Fibroblast of gingiva (primary cell): Measurements from ENCODE around the gene GBP7.
A peak's percentile ranks its signal among the peaks of the same experiment; 100 is the strongest.
"Not testable (repeated sequence)": the region's sequence is repeated elsewhere in the genome, so short reads cannot be mapped to it uniquely, and the experiment has no call there.

Source experiments
- DNase-seq: peaks from one replicate; pipeline ENCODE4 v3.0.0-alpha.2; 2011; ENCODE audit warnings: low read depth

The GBP7 gene

DNA sequence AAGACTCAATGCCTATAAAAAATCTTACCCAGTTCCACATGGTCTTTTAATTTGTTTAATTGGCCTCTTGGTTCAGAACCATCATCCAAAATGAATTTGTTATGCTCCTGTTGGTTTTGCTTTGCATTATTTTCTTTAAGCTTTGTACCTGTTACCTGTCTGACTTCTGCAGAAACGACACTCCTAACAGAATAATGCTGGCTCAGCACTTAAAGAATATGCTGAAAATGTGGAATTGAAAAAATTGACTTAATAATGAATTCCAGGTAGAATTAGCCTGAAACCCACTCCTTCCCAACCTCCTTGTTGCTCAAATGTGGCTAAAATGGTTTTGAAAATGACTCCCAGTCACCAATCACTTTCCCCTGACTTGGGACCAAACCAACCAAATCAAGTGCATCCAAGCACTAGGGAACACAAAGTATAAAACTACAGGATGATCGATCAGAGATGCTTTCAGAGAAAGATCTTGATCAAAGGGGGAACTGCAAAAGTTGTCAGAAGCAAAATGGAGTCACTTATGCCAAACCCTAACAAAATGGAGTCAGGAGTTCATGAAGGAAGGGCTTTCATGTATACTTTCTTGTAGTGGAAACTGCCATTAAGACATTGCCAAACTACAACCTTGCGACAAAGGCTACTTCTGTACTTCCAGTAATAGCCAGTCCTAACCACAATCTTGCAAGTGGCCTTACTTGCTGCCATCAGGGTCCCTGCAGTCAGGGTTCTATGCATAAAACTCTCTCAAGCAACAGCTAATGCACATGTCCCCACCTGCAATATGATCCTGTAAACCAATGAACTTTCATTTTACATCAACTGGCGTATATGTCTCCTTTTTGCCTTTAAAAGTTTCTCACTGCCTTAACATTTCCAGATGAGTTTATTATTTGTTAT, 5.4 kb downstream of the GBP7 start:
- no peak for DNase-seq

DNA sequence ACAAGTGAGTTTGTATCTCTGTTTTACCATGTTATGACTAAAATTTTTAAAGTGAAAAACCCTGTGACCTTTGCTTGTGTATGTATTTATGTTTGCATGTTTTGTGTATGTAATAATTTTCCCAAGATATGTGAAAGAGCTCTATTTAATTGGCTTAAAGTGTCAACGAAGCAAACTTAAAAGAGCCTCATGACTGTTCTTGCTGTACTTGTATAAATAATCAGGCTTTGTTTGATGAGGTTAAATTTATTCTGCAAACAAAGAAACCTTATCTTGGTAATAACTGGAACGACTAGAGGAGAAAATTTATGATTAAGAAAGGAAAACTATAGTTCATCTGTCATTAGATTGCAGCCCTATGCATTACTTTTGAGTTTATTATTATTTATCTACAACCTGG, 6.6 kb downstream of the GBP7 start:
- DNase-seq = no peak

DNA sequence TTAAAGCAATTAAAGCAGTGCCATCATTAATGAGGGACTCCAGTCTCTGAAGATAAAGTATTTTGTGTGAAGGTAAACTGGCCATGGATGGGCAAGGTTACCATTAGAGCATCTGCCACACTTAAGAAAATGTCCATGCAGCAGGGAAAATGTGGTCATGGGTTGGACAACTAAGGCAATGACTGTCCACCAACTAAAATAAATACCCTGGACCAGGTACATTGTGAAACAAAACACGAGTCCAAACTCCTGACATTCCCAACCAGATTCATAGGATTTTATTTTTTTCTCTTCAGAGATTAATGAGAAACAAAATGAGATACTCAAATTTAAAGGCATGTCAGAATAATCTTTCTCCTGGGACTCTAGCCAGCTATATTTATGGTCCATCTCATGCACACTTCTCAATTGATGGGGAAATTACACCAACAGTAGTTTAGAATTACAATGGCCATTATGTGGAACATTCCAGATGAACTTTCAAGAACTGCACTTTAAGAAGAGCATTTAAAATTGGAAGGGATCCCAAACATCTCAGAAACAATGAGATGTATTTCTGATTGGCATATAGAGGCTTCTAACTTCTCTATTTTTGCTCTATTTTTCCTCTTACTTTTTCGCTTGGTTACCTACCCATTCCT, 8.1 kb downstream of the GBP7 start:
- DNase-seq = peak; percentile 21

DNA sequence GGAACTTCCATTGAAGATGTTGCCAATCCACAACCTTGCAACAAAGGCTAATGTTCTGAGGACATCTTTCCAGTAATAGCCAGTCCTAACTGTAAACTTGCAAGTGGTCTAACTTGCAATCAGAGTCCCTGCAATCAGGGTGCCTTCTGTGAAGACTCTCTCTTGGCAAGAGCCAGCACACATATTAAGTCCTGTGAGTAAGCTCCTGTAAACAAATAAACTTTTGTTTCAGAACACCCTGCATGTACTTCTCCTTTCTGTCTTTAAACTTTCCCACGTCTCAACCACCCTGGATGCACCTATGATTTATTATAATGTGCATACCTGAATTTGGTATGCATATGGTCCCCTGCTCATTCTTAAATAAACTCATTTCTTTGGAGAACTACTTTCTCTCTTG, 9.1 kb downstream of the GBP7 start:
- DNase-seq = peak; percentile 32

DNA sequence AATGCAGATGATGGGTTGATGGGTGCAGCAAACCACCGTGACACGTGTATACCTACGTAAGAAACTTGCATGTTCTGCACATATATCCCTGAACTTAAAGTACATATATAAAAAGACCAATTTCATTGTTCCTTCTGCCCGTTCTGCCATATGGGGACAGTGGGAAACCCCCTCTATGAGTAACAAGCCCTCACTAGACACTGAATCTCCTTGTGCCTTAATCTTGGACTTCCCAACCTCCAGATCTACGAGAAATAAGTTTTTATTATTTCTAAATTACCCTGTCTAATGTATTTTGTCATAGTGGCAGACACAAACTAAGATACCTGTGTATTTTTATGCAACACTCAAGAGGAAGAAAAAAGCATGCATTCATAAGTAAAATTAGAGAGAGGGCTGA, 10.0 kb downstream of the GBP7 start:
- no peak for DNase-seq

DNA sequence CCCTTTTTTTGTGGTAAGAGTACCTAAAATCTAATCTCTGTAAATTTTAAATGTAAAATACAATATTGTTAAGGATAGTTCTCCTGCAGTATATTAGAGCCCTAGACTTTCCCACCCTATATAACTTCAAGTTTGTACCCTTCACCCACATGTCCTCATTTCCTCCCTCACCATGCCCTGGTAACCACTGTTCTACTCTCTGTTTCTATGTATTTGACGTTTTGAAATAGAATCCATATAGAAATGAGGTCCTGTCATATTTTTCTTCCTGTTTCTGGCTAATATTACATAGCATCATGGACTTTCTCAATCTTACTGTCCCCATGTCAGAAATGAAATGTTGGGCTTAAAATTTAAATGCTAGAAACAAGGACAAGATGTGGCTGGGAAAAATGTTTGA, 24.8 kb downstream of the GBP7 start:
- DNase-seq = no peak

DNA sequence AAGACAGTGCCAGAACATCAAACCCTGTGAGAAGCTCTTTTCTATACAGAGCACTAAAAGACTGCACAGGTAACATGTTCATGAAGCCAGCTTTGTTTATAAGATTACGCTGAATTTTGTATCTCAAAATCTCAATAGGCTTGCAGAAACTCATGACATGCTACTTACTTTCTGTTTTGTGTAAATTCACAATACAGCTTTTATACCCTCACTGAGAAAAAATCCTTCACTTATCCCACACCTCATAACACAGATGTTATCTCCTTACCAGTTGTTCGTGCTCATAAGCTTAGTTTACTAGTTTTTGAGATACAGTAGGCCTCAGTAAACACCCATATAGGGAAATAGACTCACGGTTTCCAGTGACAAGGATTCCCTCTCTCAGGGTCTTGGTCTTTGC, 25.8 kb downstream of the GBP7 start:
- no peak for DNase-seq

DNA sequence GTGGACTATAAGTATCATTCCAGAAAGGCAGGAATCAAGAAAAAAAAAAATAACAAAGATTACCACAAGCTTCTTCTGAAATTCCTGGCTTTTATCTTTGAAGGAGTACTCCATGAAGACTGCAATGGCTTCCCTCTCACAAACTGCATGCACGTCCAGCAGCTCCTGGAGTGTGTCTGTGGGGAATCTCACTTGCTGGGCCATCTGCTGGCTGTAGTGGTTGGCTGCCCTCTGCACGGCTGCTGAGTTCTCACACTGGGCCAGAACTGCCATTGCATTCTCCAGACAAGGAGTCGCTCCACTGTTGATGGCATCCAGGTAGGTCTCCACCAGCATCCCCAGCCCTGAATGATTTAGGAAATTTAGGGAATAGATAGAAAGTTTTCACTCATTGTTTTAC, 26.6 kb downstream of the GBP7 start:
- DNase-seq = peak; percentile 26

DNA sequence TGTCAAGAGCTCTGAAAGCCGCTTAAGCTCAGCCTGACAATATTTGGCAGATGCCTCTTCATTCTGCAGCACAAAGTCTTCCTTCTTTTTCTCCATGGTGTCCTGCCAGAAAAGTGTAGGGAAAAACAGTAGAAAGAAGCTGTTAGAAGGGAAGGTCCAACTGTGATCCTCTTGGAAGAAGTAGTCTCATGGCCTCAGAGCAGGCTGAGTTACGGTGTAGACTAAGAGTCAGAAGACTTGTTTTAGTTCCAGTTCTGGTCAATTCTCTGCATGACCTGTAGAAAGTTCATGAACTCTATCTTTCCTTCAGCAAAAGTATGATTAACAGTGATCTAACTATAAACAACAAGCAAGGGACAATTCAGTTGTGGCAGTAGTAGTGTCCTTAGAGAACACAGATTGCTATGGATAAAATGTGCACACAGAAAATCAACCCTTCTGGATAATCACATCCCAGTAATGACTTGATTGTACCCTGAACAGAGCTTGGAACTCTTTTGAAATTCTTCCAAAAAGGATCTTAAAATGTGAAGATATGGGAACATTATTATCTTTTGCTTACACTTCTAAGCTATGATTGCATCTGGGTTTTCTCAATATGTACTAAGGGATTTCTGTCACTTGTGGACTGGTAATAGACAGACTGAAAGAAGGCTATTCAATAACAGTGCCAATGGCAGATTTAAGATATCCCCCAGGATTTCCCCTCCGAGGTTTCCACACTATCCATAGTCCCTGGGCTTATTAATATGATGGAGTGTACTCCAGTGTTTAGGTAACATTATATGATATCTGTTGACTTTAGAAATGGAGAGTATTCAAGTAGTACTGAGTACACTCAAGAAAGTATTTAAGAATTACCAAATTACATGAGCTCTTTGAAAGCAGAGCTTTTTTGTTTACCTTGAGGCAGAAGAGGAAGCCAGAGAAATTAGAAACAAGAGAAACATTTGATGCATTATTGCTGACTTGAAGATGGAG, 27.8 kb downstream of the GBP7 start:
- DNase-seq = no peak

DNA sequence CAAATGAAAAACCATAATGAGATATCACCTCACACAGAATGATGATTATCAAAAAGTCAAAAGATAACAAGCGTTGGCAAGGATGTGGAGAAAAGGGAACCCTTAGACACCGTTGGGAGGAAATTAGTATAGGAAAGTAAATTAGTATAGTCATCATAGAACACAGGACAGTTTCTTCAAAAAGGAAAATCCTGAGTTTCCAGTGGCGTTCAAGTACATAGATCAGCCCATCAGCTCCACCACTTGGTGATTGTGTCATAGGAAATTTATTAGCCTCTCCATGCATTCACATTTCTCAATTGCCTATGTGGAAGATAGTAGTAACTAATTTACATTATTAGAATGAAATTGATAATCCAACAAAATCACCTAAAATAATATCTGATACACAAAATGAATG, 29.1 kb downstream of the GBP7 start:
- DNase-seq = no peak

DNA sequence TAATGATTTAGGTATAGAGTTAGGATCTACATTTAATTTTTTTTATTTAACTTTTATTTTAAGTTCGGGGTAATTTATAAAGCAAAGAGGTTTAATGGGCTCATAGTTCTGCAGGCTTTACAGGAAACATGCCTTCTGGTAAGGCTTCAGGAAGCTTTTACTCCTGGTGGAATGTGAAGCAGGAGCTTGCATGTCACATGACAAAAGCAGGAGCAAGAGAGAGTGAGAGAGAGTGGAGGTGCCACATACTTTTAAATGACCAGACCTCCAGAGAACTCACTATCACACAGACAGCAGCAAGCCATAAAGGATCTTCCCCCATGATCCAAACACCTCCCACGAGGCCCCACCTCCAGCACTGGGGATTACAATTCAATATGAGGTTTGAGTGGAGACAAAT, 32.3 kb downstream of the GBP7 start:
- DNase-seq = no peak

DNA sequence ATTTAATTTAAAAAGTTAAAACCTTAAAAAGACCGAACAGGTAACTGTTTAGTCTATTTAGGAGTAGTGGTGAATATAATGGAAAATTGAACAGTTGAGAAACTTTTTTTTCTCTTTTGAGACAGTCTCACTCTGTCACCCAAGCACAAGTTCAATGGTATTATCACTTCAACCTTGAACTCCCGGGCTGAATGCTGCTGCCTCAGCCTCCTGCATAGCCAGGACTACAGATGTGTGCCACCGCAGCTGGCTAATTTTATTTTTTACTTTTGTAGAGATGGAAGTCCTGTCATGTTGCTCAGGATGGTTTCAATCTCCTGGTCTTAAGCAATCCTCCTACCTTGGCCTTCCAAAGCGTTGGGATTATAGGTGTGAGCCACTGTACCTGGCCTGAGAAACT, 33.6 kb downstream of the GBP7 start:
- DNase-seq = no peak

DNA sequence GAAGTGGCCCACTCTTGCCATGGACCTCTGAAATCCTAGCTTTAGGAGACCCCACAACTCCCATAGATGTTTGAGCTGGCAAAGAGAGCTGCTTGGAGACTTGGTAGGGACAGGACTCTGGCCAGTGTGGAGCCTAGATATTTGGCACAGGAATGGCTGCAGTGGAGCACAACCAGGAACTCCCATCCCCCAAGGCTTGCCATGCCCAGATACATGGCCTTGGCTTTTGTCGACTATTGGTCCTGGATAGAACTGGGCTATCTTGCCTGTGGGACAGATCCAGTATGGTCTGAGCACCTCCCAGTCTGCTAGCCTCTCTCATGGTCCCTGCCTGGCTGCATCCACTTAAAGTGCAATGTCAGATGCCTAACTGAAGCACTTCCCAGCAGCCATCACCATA, 42.1 kb downstream of the GBP7 start:
- DNase-seq = no peak

DNA sequence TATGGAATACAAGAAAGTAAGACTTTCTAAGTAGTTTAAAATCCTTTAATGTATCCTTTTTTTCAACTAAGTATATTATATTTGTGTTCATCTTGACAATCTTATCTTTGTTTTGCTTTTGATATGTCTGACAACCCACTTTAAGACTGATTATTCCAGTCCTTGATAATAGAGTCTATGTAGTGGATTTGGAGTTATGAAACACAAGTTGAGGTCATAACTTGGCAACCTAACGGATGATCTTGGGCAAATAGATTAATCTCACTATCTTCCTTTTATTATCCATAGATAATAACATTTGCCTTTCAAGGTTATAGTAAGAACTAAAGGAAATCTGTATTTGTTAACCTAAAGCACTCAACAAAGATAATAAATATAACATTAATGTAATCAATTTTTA, 45.1 kb downstream of the GBP7 start:
- no peak for DNase-seq

DNA sequence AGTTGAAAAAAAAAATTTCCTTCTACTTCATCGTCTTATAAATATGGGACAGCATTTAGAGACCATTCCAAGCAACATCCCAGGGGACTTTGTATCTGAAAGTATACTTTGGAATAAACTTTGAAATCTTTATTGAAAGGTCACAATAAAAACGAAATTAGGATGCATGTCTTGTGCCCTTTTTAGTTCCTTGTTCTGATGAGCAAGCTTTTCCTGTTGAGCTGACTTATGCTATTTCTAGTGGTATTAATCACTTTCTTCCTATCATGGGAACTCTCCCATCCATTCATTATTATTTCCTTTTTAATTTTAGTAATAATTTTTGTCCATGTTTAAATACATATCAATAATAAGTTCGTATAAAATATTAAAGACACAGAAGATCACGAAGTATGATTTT, 45.9 kb downstream of the GBP7 start:
- no peak for DNase-seq

DNA sequence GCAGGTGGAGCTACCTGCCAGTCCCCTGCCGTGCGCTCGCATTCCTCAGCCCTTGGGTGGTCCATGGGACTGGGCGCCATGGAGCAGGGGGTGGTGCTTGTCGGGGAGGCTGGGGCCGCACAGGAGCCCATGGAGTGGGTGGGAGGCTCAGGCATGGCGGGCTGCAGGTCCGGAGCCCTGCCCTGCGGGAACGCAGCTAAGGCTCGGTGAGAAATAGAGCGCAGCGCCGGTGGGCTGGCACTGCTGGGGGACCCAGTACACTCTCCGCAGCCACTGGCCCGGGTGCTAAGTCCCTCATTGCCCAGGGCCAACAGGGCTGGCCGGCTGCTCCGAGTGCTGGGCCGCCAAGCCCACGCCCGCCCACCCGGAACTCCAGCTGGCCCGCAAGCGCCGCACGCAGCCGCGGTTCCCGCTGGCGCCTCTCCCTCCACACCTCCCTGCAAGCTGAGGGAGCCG, 47.8 kb downstream of the GBP7 start:
- not testable (repeated sequence) for DNase-seq

DNA sequence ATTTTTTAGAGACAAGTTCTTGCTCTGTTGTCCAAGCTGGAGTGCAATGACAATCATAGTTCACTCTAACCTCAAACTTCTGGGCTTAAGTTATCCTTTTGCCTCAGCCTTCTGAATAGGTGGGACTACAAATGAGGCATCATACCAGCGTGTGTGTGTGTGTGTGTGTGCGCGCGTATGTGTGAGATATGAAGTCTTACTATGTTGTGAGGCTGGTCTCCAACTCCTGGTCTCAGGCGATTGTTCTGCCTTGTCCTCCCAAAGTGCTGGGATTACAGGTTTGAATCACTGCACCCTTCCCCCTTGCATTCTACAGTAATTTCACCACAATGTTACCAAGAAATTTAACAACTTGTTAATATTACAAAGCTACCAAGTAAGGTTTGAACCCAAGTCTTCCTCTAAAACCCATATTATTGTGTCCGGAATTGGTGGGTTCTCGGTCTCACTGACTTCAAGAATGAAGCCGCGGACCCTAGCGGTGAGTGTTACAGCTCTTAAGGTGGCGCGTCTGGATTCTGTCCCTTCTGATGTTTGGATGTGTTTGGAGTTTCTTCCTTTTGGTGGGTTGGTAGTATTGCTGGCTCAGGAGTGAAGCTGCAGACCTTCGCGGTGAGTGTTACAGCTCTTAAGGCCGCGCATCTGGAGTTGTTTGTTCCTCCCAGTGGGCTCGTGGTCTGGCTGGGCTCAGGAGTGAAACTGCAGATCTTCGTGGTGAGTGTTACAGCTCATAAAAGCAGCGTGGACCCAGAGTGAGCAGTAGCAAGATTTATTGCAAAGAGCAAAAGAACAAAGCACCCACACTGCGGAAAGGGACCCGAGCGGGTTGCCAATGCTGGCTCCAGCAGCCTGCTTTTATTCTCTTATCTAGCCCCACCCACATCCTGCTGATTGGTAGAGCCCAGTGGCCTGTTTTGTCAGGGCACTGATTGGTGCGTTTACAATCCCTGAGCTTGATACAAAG, 48.9 kb downstream of the GBP7 start:
- DNase-seq = not testable (repeated sequence)

DNA sequence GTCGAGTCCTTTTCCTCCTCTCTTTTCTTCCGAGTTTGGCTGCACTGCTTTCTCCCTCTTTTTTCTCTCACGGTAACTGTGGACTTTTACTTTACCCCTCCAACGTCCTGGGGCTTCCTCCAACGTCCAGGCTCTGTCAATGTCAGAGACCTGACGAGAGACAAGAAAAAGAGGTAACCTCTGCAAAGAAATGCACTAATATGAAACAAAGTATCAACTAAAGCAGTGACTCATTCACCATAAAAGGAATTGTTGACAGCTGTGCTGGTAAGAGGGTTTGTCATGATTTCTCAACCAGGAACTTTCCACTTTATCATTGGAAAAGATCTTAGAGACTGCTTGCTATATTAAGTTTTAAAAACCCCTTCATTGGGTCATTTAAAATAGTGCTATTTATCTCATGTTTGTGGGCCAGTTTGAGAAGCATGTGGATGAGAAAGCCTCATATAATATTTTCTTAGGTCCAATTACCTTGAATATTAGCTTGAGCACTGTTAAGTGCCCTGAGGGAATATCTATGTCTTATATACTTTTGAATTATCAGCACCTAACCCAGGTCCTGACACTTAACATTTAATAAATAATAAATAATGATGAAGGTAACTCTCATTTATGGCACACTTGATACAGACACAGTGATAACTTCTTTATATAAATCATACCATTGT, 49.8 kb downstream of the GBP7 start, which contains the start of gene GBP2:
TSS of gene GBP2 (minus strand) at position 202 of the 668 bp plus-strand sequence. CDS start 4,148 bp downstream, outside the sequence.
- DNase-seq = peak; percentile 61

DNA sequence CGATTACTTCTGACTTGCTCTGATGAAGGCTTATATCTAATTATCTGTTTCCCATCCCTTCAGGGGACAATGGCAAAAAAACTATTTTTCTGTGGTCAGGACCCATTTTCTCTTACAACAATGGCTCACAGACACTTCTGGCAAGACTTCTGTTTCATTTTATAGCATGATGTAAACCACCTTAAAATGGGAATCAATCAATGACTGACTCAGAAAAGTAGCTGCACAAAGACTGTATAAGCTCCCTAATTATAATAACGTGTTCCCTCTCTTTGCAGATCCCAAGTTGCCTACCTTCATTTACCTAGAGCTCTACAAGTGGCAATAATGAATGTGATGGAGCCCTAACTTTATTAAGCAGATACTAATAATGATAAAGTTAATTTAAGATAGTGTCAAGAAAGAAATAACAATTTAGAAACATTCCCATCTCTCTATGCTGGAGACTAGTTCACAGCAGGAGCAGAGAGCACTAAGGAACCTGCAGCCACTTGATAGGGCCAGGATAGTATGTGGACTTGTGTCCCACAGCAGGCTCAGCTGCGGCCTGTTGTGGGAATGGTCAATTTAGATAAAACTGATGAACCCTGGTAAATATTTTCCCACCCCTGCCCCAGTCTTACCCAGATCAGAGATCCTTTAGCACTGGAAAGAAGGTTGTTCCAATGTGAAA, 50.4 kb downstream of the GBP7 start:
- DNase-seq = no peak

DNA sequence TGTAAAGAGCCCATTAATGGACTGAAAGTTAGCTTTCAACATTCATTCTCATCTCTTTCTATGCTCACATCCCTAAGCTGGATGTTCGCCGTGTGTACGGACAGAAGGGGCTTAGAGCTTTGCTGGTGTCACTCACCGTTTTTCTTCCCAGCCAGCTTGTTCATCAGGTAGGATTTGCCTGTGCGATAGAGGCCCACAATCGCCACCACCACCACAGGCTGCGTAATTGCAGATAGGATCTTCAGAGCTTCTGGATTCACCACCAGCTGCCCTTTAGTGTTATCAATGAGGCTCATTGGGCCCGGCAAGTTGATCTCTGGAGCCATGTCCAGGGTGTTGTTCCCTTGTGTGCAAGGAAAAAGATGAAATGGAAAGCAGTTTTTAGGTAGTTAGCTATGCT, 54.2 kb downstream of the GBP7 start:
- no peak for DNase-seq
